Prostate gland (tissue), 2 donors: ENCODE measurements around the gene ZNF775.

Experiments used
- CTCF ChIP-seq, 4 experiments: fragments of 200-600 bp in 2 of 4; fragments of 450-650 bp in 2 of 4; sonication (generic) in 2 of 4; IDR thresholded peaks; 1 replicate in 3 of 4; 2 replicates in 1 of 4; pipeline ENCODE4 v1.5.1; 2016 to 2019; ENCODE audit warnings: antibody characterized with exemption in 4 of 4, mild to moderate bottlenecking in 2 of 4, moderate library complexity in 2 of 4
- POLR2A ChIP-seq: fragments of 450-650 bp; IDR thresholded peaks from one replicate; pipeline ENCODE4 v1.6.1; 2016; ENCODE audit warnings: antibody characterized with exemption, mild to moderate bottlenecking
- POLR2AphosphoS5 ChIP-seq: sonication (generic); formaldehyde crosslinking; IDR thresholded peaks from one replicate; pipeline ENCODE4 v1.6.1; 2017; ENCODE audit warnings: antibody characterized with exemption

GRCh38 chr7:150421831-150422230, 42.7 kb downstream of the ZNF775 start:
- TF ChIP-seq CTCF (IDR thresholded peaks at IDR 0.05), result no peak
- no peak for TF ChIP-seq POLR2AphosphoS5
- no peak for TF ChIP-seq POLR2A
